ENCODE data around the gene RNF144B.

DNA sequence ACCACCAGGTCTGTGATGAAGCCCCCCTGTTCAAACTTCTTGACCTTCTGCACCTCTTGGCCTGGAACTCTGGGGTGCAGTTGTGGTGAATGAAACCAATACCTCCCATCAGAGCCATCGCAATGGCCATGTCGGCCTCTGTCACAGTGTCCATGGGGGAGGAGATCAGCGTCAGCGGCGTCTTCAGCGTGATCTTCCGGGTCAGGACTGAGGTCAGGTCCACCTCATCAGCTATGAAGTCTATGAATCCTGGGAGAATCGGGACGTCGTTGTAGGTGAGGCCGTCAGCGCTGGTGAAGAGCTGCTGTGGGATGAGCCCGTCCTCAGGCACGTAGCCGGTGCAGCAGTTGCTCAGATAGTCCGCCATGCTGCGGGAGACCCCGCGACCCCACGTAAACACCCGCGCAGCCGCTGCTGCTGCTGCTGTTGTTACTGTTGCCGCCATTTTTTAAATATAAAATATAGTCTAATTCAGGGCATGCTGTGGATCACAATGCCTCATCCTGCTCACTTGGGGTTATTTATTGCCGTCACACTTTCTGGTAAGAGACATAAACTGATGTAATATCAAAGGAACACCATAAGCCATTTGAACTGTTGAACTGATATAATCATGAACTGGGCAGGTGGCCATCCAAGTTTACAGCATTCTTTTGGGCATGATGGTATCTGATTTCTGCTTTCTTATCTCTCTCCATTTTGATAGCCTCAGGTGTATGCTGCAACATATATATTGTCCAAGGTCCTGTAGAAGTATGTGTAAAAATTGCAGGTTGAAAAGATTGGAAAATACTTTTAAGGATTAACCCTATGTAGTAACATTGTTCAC lies 18.7 kb upstream of the RNF144B start:
- TF ChIP-seq CTCF (IDR thresholded peaks at IDR 0.05) (no peak), POLR2A (IDR thresholded peaks at IDR 0.05) (no peak), POLR2AphosphoS5 (IDR thresholded peaks at IDR 0.05) (no peak)
